A549 (cell line): Measurements from ENCODE around the gene TAS1R3.

Source experiments
- HDAC2 ChIP-seq: fragments of 200-600 bp; sonication (generic); IDR thresholded peaks from 2 replicates; pipeline ENCODE4 v1.6.1; 2016
- NR3C1 ChIP-seq: fragments of >200 bp; sonication (Bioruptor Twin); formaldehyde crosslinking; IDR thresholded peaks from 3 replicates; pipeline ENCODE4 v1.6.1; 2017
- POLR2AphosphoS2 ChIP-seq: conservative IDR thresholded peaks from 2 replicates; pipeline ENCODE4 v1.6.1; 2012; ENCODE audit warnings: low read length, improper control_type of control experiment, inconsistent platforms
- TF ChIP-seq, protein P1 (sequence below): fragments of >200 bp; sonication (Bioruptor Twin); formaldehyde crosslinking; IDR thresholded peaks from 3 replicates; pipeline ENCODE4 v1.5.1; 2016
- TF ChIP-seq, protein P2 (sequence below): fragments of 200-600 bp; sonication (generic); IDR thresholded peaks from 2 replicates; pipeline ENCODE4 v1.6.1; 2016; ENCODE audit warnings: antibody characterized with exemption, mild to moderate bottlenecking, moderate library complexity
- TF ChIP-seq, protein P3 (sequence below): IDR thresholded peaks from 2 replicates; pipeline ENCODE4 v1.6.1; 2012

DNA sequence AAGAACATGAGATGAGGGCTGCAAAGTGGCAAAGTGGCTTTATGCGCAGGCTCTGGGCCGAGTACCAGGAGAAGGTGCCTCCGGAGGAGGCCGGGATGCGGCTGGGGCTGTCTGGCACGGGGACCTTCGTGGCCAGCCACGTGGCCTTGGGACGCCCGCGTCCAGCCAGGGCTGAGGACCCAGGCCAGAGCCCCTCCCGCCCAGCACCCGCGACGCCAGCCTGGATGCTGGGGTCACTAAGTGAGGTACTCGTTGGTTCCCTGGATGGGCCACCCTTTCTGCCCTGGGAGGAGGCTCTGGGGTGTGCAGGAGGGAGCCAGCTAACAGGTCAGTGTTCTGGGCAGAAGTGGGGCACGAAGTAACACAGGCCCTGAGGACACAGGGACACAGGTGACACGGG lies 38.2 kb upstream of the TAS1R3 start:
- TF ChIP-seq, protein P1, sequence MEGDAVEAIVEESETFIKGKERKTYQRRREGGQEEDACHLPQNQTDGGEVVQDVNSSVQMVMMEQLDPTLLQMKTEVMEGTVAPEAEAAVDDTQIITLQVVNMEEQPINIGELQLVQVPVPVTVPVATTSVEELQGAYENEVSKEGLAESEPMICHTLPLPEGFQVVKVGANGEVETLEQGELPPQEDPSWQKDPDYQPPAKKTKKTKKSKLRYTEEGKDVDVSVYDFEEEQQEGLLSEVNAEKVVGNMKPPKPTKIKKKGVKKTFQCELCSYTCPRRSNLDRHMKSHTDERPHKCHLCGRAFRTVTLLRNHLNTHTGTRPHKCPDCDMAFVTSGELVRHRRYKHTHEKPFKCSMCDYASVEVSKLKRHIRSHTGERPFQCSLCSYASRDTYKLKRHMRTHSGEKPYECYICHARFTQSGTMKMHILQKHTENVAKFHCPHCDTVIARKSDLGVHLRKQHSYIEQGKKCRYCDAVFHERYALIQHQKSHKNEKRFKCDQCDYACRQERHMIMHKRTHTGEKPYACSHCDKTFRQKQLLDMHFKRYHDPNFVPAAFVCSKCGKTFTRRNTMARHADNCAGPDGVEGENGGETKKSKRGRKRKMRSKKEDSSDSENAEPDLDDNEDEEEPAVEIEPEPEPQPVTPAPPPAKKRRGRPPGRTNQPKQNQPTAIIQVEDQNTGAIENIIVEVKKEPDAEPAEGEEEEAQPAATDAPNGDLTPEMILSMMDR = no peak
- TF ChIP-seq, protein P2, sequence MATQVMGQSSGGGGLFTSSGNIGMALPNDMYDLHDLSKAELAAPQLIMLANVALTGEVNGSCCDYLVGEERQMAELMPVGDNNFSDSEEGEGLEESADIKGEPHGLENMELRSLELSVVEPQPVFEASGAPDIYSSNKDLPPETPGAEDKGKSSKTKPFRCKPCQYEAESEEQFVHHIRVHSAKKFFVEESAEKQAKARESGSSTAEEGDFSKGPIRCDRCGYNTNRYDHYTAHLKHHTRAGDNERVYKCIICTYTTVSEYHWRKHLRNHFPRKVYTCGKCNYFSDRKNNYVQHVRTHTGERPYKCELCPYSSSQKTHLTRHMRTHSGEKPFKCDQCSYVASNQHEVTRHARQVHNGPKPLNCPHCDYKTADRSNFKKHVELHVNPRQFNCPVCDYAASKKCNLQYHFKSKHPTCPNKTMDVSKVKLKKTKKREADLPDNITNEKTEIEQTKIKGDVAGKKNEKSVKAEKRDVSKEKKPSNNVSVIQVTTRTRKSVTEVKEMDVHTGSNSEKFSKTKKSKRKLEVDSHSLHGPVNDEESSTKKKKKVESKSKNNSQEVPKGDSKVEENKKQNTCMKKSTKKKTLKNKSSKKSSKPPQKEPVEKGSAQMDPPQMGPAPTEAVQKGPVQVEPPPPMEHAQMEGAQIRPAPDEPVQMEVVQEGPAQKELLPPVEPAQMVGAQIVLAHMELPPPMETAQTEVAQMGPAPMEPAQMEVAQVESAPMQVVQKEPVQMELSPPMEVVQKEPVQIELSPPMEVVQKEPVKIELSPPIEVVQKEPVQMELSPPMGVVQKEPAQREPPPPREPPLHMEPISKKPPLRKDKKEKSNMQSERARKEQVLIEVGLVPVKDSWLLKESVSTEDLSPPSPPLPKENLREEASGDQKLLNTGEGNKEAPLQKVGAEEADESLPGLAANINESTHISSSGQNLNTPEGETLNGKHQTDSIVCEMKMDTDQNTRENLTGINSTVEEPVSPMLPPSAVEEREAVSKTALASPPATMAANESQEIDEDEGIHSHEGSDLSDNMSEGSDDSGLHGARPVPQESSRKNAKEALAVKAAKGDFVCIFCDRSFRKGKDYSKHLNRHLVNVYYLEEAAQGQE = no peak
- TF ChIP-seq, protein P3, sequence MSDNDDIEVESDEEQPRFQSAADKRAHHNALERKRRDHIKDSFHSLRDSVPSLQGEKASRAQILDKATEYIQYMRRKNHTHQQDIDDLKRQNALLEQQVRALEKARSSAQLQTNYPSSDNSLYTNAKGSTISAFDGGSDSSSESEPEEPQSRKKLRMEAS = no peak
- TF ChIP-seq HDAC2 (no peak), POLR2AphosphoS2 (no peak), NR3C1 (no peak)
